Tongue (tissue), 2 donors: Measurements from ENCODE around the gene PEMT. TPM values are rescaled to one million over a fixed set of nuclear protein-coding genes. Genes with fewer than 3 reads are reported as not detected.
A peak's percentile ranks its signal among the peaks of the same experiment; 100 is the strongest.
"Not testable (repeated sequence)": the region's sequence is repeated elsewhere in the genome, so short reads cannot be mapped to it uniquely, and the experiment has no call there.

ENCODE experiments used
- DNase-seq: peaks from one replicate; pipeline ENCODE4 v3.0.0-alpha.2; 2015
- total RNA-seq: library from RNA; depleted of rRNA; stranded (reverse); fragments of >200 nt; gene quantifications from one replicate; pipeline ENCODE4 v1.2.3, GENCODE V29; 2014

The PEMT gene, protein sequence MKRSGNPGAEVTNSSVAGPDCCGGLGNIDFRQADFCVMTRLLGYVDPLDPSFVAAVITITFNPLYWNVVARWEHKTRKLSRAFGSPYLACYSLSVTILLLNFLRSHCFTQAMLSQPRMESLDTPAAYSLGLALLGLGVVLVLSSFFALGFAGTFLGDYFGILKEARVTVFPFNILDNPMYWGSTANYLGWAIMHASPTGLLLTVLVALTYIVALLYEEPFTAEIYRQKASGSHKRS
- total RNA-seq: 31.4 TPM

DNA sequence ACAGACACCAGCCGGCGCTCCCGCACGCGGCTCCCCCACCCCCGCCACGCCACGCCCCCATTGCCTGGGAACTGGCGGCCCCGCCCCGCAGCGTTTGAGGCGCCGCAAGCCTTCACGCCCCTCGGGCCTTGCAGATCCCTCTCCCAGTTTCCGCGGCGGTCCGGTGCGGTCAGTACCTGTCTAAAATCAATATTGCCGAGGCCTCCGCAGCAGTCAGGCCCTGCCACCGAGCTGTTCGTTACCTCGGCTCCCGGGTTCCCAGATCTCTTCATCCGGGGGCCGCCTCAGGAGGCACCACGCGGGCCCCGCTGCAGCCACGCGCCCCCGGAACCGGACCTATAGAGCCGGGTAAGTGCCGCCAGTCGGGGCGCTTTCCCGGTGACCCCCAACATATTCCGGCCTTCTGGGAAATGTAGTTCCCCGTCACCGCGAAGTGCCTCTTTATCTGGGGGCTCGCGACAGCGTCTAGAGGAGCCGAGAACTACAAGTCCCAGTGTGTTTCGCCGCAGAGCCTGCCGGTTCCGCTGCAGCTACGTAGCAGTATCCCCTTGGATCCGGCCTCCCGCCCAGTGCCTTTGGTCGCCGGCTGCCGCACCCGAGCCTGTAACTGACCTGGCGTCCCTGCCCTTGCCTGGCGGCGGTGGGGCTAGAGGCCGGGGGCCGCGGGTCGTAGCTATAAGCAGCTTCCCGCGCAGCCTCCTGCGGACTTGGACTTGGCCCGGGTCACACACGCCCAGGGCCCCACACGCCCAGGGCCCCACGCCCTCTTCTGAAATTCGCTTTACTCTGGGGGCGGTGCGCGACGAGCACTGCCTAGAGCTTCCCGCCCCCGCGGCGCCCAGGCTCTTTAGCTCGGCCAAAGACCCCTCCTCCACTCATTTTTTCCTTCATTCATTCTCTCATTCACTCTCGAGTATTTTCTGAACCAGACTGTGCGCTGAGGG lies at the start of gene PEMT:
Gene PEMT (minus strand): TSS at position 354 of the 944 bp plus-strand sequence. CDS start 82 bp downstream, at position 272.
- peak; percentile 99 for DNase-seq

DNA sequence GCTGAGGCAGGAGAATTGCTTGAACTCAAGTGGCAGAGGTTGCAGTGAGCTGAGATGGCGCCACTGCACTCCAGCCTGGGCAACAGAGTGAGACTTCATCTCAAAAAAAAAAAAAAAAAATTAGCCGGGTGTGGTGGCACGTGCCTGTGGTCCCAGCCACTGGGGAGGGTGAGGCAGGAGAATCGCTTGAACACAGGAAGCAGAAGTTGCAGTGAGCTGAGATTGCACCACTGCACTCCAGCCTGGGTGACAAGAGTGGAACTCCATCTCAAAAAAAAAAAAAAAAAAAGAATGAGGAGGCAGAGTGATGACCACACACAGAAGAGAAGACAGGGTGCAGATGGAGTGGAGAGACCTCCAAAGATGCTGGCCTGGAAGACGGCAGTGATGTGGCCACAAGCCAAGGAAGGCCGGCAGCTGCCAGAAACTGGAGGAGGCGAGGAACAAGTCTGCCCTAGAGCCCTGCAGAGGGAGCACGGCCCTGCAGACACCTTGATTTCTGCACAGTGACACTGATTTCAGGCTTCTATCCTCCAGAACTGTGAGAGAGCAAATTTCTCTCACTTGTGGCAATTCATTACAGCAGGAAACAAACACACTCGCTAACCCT lies 48.3 kb upstream of the PEMT start:
- peak; percentile 35 for DNase-seq

DNA sequence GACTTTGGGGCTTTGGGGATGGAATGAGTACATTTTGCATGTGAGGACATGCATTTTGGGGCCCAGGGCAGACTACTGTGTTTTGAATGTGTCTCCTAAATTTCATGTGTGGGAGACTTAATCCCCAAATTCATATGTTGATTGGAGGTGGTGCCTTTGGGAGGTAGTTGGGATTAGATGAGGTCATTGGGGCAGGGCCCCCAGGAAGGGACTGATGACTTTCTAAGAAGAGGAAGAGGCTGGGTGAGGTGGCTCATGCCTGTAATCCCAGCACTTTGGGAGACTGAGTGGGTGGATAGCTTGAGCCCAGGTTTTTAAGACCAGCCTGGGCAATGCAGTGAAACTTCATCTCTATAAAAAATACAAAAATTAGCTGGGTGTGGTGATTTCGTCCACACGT lies 47.0 kb upstream of the PEMT start:
- no peak for DNase-seq

DNA sequence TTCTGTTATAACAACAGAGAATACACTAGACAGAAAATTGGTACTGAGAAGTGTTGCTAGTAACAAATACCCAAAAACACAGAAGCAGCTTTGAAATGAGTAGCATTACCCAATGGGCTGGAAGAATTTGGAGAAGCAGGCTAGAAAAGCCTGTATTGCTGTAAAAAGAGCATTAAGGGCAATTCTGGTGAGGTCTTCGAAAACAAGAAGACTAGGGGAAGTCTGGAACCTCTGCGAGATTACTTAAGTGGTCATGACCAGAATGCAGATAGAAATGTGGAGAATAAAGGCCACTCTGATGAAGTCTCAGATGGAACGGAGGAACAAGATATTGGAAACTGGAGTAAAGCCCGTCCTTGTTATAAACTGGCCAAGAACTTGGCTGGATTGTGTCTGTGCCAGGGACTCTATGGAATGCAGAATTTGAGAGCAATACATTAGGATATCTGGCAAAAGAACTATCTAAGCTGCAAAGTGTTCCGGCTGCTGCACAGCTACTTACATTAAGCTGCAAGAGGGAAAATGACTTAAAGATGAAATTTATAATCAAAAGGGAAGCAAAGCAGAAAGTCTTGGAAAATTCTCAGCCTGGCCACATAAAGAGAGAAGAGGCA lies 44.9 kb upstream of the PEMT start:
- DNase-seq: peak; percentile 81

DNA sequence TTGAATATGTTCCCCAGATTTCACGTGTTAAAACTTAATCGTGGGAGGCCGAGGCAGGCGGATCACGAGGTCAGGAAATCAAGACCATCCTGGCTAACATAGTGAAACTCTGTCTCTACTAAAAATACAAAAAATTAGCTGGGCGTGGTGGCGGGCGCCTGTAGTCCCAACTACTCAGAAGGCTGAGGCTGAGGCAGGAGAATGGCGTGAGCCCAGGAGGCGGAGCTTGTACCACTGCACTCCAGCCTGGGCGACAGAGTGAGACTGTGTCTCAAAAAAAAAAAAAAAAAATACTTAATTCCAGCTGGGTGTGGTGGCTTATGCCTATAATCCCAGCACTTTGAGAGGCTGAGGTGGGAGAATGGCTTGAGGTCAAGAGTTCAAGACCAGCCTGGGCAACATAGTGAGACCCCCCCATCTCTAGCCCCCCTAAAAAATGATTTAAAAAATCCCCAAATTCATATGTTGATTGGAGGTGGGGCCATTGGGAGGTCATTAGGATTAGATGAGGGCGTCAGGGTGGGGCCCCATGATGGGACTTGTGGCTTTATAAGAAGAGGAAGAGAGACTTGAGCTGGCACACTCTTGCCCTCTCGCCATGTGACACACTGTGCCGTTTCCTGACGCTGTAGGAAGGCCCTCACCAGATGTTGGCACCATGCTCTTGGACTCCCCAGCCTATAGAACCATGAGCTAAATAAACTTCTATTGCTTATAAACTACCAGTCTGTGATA lies 44.2 kb upstream of the PEMT start:
- not testable (repeated sequence) for DNase-seq

DNA sequence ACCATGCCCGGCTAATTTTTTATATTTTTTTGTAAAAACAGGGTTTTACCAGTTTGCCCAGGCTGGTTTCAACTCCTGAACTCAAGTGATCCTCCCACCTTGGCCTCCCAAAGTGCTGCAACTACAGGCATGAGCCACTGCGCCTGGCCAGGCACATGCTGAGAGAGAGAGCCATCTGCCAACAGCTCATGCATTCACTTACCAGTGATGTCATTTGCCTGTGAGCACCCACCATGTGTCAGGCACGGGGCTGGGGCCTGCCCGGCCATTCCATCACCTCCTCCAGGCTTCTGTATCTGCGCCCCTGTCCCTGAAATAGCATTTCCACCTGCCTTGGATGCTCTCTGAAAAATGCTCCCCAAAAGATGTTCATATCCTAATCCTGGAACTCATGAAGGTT lies 43.6 kb upstream of the PEMT start:
- DNase-seq: no peak

DNA sequence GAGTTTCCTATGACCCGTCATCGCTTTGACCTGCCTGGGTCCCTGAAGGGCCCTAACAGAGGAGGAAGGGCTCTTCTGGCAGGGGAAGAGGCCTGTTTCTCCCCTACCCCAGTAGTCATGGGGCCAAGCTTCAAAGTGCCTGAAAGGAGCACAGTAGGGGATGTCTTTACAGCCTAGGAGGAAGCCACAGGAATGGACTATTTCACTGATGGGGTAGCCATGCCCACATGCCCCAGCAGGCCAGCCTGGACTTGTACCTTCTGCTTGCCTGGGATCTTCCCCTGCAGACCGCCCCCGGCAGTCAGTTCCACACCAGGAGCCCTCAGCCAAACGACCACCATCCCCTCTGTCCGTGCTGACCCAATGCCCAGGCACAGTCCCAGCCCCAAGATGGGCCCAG lies 41.8 kb upstream of the PEMT start:
- DNase-seq: no peak

DNA sequence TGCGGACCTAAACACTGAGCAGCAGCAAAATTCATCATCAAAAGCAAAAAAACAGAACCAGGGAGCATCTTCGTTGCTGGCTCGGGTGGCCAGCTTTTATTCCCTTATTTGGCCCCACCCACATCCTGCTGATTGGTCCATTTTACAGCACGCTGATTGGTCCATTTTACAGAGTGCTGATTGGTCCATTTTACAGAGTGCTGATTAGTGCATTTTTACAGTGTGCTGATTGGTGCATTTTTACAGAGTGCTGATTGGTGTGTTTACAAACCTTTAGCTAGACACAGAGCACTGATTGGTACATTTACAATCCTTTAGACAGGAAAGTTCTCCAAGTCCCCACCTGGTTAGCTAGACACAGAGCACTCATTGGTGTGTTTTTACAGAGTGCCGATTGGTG lies 41.2 kb upstream of the PEMT start:
- DNase-seq: not testable (repeated sequence)

DNA sequence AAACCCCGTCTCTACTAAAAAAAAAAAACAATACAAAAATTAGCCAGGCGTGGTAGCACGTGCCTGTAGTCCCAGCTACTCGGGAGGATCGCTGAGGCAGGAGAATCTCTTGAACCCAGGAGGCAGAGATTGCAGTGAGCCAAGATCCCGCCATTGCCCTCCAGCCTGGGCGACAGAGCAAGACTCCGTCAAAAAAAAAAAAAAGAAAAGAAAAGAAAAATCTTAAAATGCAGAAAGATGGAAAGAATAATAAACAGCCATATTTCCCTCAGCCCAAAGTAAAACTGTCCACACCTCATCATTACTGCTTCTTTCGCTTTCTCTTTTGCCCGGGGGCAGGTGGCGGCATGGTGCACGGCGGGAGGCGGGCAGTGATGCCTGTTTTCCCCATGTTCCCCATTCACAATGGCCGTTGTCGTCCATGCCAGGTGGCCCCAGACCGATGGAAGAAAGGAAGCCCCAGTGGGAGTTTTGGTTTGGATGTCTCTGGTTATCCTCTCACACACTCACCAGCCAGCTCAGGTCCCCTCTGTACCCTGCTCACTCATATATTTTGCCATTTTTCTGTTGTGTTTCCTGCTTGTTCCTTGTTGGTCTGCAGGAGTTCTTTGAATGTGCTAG lies 37.0 kb upstream of the PEMT start:
- DNase-seq: no peak

DNA sequence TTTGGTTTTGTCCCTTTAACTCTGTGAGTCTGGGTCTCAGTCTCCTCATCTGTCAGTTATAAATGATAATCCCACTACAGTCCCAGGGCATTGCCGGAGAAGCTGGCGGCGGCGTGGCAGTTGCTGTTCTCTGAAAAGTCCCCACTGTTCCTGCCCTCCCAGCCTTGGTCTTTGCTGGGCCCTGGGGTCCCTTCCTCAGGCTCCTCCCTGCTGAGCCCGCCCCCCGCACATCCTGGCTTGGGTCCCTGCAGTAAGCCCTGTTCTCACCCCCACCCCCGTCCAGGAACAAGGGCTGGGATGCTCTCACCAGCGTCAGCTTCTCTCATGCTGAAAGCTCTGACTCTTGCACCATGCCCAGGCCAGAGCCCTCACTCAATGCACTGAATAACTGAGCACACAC lies 35.3 kb upstream of the PEMT start:
- DNase-seq: no peak

DNA sequence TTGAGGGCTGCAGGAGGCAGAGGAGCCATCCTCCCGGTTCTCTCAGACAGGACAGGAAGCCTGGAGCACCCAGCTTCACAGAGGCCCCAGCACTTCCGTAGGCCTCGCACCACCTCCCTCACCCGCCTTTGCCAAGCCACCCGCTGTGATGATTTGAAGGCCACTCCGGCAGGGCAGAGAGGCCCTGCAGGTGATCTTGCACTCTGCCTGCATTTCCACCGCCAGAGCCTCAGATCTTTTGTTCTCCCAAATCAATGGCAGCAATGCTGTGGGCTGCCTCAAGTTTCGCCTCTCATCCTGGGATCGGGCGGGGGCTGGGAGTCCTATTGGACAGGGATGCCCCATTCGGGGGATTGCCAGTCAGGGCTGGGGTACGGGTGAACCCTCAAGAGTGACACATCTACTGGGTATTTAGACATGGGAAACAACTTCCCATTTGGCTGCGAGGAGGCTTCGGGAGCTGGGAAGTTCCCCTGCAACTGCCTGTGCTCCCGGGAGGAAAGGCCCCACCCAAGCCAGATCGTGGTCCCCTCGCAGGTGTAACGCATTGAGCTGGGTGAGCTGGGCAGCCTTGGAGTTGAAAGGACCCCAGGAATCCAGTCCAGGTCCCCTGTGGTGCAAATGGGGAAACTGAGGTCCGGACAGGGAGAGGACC lies 34.8 kb upstream of the PEMT start:
- DNase-seq: no peak

DNA sequence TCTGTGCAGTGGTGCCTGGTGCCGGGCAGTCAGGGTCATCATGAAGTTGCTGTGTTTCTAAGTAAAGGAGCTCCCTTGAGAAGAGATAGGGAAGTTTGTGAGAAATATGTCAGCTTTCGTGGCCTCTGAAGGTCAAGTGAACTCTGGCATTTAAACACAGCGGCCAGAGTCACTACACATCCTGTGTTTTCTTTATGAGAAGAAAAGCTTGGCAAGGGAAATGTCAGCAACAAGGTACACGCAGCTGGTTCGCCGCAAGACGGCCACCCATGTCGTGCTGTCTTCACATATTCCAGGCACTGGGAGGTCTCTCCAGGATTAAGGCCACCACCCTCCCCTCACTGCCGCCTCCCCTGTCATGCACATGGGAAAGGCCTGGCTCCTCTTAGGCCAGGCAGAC lies 33.2 kb upstream of the PEMT start:
- no peak for DNase-seq

DNA sequence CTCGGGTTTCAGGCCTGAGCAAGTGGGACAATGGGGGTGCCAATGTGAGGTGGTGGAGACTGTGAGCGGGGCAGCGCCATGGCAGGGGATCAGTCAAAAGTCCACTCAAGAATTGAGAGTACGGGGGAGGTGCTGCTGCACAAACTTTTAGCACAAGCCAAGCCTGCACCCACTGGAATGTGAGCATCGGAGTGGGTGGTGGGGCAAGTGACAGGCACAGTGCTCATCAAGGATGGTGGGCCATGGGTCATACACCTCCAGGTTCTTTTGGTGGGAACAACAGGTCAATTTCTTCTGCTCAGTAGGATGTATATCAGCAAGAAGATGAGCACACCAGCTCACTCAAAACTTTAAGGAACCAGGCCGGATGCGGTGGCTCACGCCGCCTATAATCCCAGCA lies 32.4 kb upstream of the PEMT start:
- DNase-seq: no peak

DNA sequence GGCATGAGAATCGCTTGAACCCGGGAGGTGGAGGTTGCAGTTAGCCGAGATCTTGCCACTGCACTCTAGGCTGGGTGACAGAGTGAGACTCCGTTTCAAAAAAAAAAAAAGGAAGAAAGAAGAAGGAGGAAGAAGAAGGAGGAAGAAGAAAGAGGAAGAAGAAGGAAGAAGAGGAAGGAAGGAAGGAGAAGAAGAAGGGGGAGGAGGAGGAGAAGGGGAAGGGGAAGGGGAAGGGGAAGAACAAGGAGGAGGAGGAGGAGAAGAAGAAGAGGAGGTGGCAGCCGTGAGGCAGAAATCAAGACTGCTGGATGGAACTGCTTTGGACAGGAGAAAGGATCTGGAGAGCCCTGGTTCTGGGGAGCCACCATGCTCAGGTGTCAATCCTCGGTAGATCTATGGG lies 29.7 kb upstream of the PEMT start:
- no peak for DNase-seq

DNA sequence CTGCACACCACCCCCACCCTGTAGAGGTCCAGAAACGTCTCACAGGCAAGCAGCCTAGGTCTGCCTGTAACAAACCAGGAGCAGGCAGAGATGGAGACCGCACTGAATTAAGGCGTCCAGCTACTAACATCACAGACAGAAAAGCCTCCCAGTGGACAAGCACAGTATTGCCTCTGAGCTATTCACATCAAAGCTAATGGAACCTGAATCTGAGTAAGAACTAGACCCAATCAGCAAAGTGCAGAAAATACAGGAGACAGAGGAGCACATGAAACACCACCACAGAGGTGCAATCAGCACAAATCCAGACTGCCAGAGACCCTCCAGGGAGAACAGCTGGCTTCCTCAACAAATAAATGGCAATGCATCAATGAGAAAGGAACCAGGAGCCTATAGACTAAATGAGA lies 22.2 kb upstream of the PEMT start:
- DNase-seq: peak; percentile 81

DNA sequence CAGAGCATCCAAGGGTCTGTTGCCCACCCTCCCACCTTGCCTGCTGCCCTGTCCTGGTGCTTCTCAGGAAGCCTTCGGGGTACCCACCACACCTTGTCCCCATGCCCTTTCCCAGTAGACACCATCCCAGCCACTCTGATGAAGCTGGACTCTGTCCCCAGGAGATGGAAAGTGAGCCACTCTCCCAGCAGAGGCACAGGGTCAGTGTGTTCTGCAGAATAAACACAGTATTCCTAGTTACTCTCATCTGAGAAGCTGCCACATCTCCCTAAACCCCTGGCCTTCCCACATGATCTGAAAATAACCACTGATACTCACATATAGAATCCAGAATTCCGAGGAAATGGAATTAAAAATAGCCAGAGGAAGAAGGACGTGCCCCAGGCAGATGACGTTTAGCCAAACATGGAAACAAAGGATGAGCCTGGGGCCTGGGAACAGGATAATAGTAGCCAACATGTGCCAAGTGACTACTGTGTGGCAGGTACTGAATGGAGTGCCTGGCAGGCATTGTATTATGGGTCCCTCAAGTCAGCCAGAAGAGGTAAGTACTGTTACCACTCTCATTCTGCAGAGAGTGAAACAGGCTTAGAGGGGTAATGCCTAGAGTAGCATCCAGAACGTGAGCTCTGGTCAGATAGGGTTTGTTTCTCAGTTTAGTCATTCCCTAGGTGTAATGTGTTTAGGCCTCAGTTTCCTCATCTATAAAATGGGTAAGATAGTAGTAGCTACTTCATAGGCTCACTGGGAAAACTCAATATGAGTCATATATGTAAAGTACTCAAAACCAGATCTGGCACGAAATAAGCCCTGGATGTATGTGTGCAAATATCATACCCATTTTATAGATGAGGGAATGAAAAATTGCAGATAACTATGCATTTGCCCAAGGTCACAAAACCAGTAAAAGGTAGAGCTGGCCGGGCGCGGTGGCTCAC lies 20.8 kb upstream of the PEMT start:
- no peak for DNase-seq

DNA sequence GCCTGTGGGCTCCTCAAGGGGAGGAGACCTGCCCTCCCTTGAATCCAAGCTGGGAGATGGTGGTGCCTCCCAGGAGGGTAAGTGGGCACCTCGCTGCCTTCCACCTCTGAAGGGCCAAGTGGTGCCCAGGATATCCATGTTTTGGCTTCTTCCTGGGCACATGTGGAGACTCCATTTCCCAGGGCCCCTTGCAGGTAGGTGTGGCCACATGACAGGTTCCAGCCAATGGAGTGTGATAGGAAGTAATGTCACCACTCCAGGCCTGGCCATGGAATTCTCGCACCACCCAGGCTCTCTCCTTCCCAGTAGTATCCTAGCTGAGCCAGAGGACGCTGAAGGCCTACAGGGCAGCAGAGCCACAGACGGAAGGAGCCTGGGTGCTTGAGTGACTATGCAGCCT lies 17.6 kb upstream of the PEMT start:
- no peak for DNase-seq

DNA sequence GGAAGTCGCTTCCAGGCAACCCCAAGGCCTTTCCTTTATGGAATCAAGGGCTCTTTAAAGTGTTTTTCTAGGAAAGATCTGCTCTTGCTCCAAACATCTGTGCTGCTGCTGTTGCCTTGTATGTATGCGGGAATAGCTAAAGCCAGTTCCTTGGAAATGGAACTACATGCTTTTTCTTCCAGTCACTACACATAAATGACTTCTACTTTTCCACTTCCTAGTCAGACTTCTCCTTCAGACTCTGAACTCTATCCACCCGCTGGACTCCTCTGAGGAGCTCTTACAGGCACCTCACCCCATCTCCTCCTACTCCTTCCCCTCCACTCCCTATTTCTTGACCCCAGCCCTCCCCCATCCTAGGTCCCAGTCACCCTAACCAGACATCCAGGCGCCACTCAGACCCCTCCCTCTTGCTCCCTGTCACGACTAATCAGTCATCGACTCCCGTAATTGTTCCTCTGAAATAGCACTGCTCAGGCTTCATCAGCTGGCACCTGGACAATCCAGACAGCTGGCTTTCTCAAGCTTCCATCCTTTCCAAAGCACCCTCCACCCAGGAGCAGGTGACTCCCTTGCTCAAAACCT lies 15.0 kb upstream of the PEMT start:
- peak; percentile 49 for DNase-seq

DNA sequence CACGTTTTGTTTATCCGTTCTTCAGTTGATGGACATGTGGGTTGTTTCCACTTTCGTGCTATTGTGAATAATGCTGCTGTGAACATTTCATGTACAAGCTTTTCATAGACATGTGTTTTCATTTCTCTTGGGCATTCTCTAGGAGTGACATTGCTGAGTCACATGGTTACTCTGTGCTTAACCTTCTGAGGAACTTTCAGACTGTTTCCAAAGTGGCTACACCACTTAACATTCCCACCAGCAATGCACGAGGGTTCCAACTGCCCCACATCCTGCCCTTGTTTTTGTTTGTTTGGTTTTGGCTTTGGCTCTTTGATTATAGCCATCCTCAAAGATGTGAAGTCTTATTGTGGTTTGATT lies 14.2 kb upstream of the PEMT start:
- DNase-seq: peak; percentile 43
